Small intestine (tissue), 7 donors: ENCODE measurements around the gene MYO18B. TPM values are rescaled to one million over a fixed set of nuclear protein-coding genes. Genes with fewer than 3 reads are reported as not detected.

ENCODE experiments used
- DNase-seq, 2 donors: peaks; one replicate each; pipeline versions ENCODE4 v3.0.0 to v3.0.0-alpha.2; 2013
- FAIRE-seq: peaks from 2 replicates; lab custom pipeline; 2012; peaks lifted over from hg19 to GRCh38; lab: Jason Lieb, UNC
- H3K27ac ChIP-seq, 3 donors: one replicate each; pipeline ENCODE4 v1.5.1; 2013; ENCODE audit warnings: low read length in 2 of 3, mild to moderate bottlenecking in 2 of 3, control low read depth in 1 of 3, inconsistent platforms in 1 of 3, low read depth in 1 of 3, moderate library complexity in 1 of 3
- H3K27me3 ChIP-seq, 3 donors: one replicate each; pipeline ENCODE4 v1.6.1; 2013; ENCODE audit warnings: low read length in 3 of 3, inconsistent platforms in 1 of 3; ENCODE audit not compliant: control insufficient read depth in 3 of 3, insufficient read depth in 3 of 3
- H3K36me3 ChIP-seq, 3 donors: one replicate each; pipeline ENCODE4 v1.6.1; 2013; ENCODE audit warnings: low read length in 3 of 3, inconsistent platforms in 1 of 3, low read depth in 1 of 3, mild to moderate bottlenecking in 1 of 3, moderate library complexity in 1 of 3; ENCODE audit not compliant: control insufficient read depth in 3 of 3, insufficient read depth in 2 of 3
- H3K4me1 ChIP-seq, 3 donors: one replicate each; pipeline ENCODE4 v1.6.1; 2013; ENCODE audit warnings: low read length in 2 of 3, inconsistent platforms in 1 of 3, low read depth in 1 of 3, mild to moderate bottlenecking in 1 of 3, moderate library complexity in 1 of 3; ENCODE audit not compliant: control insufficient read depth in 3 of 3, insufficient read depth in 2 of 3
- H3K4me3 ChIP-seq, 3 donors: one replicate each; pipeline ENCODE4 v1.5.1; 2013; ENCODE audit warnings: low read length in 3 of 3, control low read depth in 1 of 3, inconsistent platforms in 1 of 3, low read depth in 1 of 3, mild to moderate bottlenecking in 1 of 3, moderate library complexity in 1 of 3
- H3K9me3 ChIP-seq, 2 donors: one replicate each; pipeline ENCODE4 v1.6.1; 2013; ENCODE audit warnings: low read depth in 1 of 2, low read length in 1 of 2; ENCODE audit not compliant: control insufficient read depth in 2 of 2, insufficient read depth in 1 of 2
- WGBS, 3 donors: extraction: QIAGEN DNeasy Blood & Tissue Kit; methylation state at CpG; one replicate each; pipeline ENCODE4 v1.1.7; 2013; 5-methylcytosine and 5-hydroxymethylcytosine counted together
- polyA plus RNA-seq, 4 donors: library from polyadenylated mRNA; stranded (reverse) in 3 of 4; unstranded in 1 of 4; fragments of 200-250 nt in 3 of 4; fragments of 120-200 nt in 1 of 4; gene quantifications; one replicate each; pipeline versions ENCODE4 v1.2.1 to v1.2.3, GENCODE V29; 2013
- donor health status: healthy with polysubstance abuse.
- donor health status: control.
- donor health status: control.
- donor health status: Bipolar disorder and iron deficiency.
- donor health status: healthy.

MYO18B gene
- polyA plus RNA-seq, 4 donors: 0.01 to 1.1 (median 0.37) TPM

DNA sequence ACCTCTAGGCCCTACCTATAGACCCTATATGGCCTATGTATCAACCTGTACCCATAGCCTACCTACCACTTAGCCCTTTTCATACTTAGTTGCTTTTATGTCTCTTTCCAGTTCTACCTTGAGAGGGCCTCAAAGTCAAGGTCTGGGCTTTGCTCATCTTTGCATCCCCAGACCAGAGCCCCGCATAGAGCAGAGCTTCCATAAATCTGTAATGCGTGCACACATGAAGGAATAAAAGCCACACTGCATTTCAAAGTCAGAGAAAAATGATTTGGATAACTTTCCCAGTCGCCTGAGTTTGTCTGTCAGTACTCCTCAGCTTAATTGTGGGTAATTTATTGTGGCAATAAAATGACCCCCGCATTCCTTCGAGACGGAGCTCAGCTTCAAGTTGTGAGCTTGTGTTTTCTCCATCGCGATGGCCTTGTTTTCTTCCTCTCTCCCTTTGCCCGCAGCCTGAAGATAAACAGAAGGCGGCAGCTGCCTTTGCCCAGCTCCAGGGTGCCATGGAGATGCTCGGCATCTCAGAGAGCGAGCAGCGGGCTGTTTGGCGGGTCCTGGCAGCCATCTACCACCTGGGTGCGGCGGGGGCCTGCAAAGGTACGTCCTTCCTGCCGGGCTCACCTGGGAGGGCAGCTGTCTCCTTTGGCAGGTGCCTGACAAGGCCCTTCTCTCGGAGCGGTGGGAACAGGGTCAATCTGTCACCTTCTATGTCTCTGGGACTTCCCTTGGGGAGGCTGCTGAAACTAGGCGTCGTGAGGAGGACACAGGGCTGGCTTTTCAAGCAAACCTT lies 55.7 kb downstream of the MYO18B start:
- Histone ChIP-seq H3K4me3 (no peak overlapping the region), H3K27me3 (no peaks in the 10 kb centered on the region), H3K9me3 (no peaks in the 10 kb centered on the region), H3K27ac (no peak overlapping the region), H3K36me3 (no peaks in the 10 kb centered on the region), H3K4me1 (no peaks in the 10 kb centered on the region)
- FAIRE-seq (no peak), DNase-seq (no peak)
- WGBS, 3 donors: 45 to 66% (median 63%) methylated on average over 22 of the region's 22 CpGs

DNA sequence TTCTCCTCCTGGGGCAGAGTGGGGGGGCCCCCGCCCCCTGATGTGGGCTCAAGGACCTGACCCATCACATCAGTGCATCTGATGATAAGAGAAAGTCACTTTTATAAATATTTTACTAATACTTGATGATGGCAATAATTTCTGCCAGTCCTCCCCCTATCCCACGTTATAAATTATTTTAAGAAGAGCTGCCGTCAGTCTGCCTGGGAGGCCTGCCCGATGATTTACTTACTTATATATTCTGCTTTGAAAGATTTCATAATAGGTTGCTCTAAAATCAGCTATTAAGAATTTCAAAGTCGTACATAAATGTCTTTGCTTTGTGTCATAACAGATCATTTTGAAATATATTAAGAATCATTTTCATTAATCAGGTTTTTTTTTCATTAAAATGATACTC lies 58.8 kb downstream of the MYO18B start:
- no peak for FAIRE-seq
- 48 to 55% (median 51%) methylated on average over 5 of the region's 5 CpGs for WGBS, 3 donors
- Histone ChIP-seq H3K4me1 (no peaks in the 10 kb centered on the region), H3K4me3 (no peak overlapping the region), H3K9me3 (no peaks in the 10 kb centered on the region), H3K36me3 (no peaks in the 10 kb centered on the region), H3K27ac (no peak overlapping the region), H3K27me3 (no peaks in the 10 kb centered on the region)
- DNase-seq: no peak

DNA sequence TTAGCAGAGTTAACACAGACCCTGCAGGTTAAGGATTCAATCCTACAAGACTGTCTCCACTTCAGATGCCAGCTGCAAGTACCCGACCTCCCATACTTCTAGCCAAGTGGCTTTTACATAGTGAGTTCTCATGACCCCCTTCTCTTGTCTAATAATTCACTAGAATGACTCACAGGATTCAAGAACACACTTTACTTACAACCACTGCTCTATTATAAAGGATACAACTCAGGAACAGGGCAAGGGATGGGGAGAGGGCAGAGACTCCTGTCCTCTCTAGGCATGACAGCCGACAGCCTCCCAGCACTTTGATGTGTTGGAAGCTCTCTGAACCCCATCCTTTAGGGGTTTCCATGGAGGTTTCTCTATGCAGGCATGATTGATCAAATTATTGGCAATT lies 60.0 kb downstream of the MYO18B start:
- DNase-seq (no peak), FAIRE-seq (no peak)
- no peaks in the 10 kb centered on the region for H3K36me3 ChIP-seq
- H3K4me3 ChIP-seq: no peak overlapping the region
- WGBS, 3 donors: 38 to 56% (median 43%) methylated on average over 2 of the region's 2 CpGs
- no peaks in the 10 kb centered on the region for H3K27me3 ChIP-seq
- H3K9me3 ChIP-seq: no peaks in the 10 kb centered on the region
- H3K4me1 ChIP-seq: no peaks in the 10 kb centered on the region
- no peak overlapping the region for H3K27ac ChIP-seq

DNA sequence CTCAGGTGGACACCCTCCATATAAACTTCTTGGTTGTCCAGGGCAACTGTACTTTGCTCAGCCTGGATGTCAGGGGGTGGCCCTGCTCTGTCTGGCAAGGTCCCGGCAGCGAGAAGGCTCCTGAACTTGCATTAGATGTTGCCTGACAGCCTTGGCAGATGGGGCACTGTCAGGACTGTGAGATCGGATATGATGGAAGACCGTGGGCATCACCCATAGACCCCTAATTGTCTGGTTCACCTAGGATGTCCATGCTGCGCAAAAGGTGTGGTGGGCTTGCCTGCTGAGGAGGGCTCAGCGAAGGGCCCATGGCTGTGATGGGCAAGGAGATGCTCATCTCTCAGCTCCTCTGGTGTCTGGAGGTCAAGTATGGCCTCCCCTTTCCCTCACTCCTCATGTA lies 62.7 kb downstream of the MYO18B start:
- no peak overlapping the region for H3K4me3 ChIP-seq

DNA sequence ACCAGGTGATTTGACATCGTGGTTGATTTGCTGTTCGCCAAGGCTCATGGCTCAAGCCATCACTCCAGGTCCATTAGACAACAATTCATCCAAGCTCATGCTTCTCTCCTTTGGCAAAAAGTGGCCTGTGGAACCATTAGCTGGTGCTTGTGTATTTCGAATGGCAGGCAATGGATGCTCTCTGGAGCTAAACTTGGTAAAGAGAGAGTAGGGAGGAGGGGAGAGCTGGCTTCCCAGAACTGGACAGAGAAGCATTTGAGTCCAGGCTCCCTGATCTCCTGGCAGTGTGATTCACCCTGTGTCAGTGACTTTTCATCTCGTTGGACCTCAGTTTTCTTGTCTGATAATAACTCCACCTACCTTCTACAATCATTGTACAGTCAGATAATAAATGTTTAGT lies 64.6 kb downstream of the MYO18B start:
- no peaks in the 10 kb centered on the region for H3K4me1 ChIP-seq
- H3K36me3 ChIP-seq: no peaks in the 10 kb centered on the region
- no peak overlapping the region for H3K27ac ChIP-seq
- H3K9me3 ChIP-seq: peaks cover 1 to 3% of the 10 kb centered on the region in 2 donors
- H3K27me3 ChIP-seq: no peaks in the 10 kb centered on the region
- WGBS, 3 donors: 63 to 74% (median 67%) methylated on average over 4 of the region's 4 CpGs
- H3K4me3 ChIP-seq: no peak overlapping the region
- FAIRE-seq: no peak
- DNase-seq: no peak

More for the DNA sequence above, 62.7 kb downstream of the MYO18B start:
- no peak for DNase-seq
- WGBS, 3 donors: 82 to 87% (median 86%) methylated on average over 6 of the region's 6 CpGs
- Histone ChIP-seq H3K9me3 (peaks cover 1 to 3% of the 10 kb centered on the region in 2 donors), H3K27me3 (no peaks in the 10 kb centered on the region), H3K27ac (no peak overlapping the region), H3K36me3 (no peaks in the 10 kb centered on the region), H3K4me1 (no peaks in the 10 kb centered on the region)
- FAIRE-seq: no peak

DNA sequence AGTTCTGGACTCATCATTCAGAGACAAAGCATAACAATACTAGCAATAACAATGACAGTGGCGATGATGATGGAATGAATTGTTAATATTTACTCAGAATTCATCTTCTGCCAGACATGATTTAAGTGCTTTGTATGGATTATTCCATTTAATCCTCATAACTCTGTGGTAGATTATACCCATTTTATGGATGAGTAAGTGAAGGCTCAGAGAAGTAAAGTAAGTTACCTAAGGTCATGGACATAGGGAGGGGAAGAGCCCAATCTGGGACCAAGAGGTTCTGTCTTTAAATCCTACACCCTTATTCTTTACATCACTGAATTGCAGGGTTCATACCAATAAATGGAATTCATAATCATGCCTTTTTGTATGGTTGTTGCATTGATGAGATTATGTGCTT lies 72.7 kb downstream of the MYO18B start:
- no peak overlapping the region for H3K27ac ChIP-seq
- no peaks in the 10 kb centered on the region for H3K9me3 ChIP-seq
- no peak overlapping the region for H3K4me3 ChIP-seq
- no peaks in the 10 kb centered on the region for H3K4me1 ChIP-seq
- FAIRE-seq: no peak
- peaks cover 0 to 2% (median 0%) of the 10 kb centered on the region in 3 donors for H3K27me3 ChIP-seq
- no peaks in the 10 kb centered on the region for H3K36me3 ChIP-seq
- no peak for DNase-seq
- WGBS, 3 donors: 76 to 84% (median 77%) methylated on average over 1 of the region's 1 CpG

DNA sequence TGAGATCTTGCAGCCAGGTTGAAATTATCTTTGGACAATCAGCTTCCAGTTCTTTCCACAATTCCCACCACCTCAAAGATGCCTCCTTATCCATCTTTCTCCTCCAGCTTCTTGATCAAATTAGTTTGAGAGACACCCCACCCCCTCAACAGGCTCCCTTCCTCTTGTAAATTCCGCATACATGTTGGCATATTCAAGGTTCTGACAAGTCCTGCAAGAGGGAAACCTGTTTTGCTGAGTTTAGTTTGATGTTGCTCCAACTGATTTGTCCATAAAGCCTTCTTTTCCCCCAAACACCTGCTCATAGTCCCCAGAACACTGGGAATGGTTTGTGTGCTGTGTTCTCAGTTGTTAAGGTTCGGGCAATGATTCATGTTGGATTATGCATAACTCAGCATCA lies 73.6 kb downstream of the MYO18B start:
- no peaks in the 10 kb centered on the region for H3K36me3 ChIP-seq
- H3K27me3 ChIP-seq: peaks cover 0 to 2% (median 0%) of the 10 kb centered on the region in 3 donors
- DNase-seq (no peak), FAIRE-seq (no peak)
- no peaks in the 10 kb centered on the region for H3K9me3 ChIP-seq
- no peak overlapping the region for H3K4me3 ChIP-seq
- no peak overlapping the region for H3K27ac ChIP-seq
- 56 to 86% (median 78%) methylated on average over 2 of the region's 2 CpGs for WGBS, 3 donors
- H3K4me1 ChIP-seq: no peaks in the 10 kb centered on the region

DNA sequence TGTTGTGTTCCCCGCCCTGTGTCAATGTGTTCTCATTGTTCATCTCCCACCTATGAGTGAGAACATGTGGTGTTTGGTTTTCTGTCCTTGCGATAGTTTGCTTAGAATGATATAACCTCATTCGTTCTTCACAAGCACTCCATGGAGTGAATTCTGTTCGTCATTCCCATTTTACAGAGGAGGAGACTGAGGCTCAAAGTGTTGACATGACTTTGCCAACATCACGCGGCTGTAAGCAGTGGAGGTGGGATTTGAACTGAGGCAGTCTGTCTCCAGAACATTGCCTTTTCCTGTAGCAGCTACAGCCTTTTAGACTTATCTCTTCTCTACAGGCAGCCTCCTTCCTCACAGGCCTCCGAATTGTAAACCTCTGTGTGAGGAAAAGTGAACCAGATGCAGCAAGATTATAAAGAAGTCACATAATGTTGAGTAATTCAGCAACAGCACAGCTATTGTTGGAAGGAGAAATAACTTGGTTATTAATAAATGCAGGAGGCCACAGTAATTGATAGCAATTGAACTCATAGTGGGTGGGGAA lies 74.6 kb downstream of the MYO18B start:
- H3K9me3 ChIP-seq: no peaks in the 10 kb centered on the region
- no peaks in the 10 kb centered on the region for H3K36me3 ChIP-seq
- peaks cover 0 to 2% (median 0%) of the 10 kb centered on the region in 3 donors for H3K27me3 ChIP-seq
- no peak overlapping the region for H3K4me3 ChIP-seq
- FAIRE-seq (no peak), DNase-seq (no peak)
- H3K4me1 ChIP-seq: no peaks in the 10 kb centered on the region
- H3K27ac ChIP-seq: no peak overlapping the region
- WGBS, 3 donors: 77 to 85% (median 83%) methylated on average over 7 of the region's 7 CpGs
